ENCODE measurements around the gene BTN3A1.
"Not testable (repeated sequence)": the region's sequence is repeated elsewhere in the genome, so short reads cannot be mapped to it uniquely, and the experiment has no call there.

The BTN3A1 gene

GRCh38 chr6:26355366-26355765, 46.7 kb upstream of the BTN3A1 start:
- Histone ChIP-seq H3K4me1 (ENCODE audit: control insufficient read depth, low read length) (peaks cover 10% of the 10 kb centered on the region), H3K79me2 (ENCODE audit: control insufficient read depth, low read length) (no peaks in the 10 kb centered on the region), H3K9me3 (ENCODE audit: control insufficient read depth, insufficient read depth, low read length) (no peaks in the 10 kb centered on the region), H3F3A (ENCODE audit: control insufficient read depth, insufficient read depth) (no peaks in the 10 kb centered on the region), H3K9me2 (replicated peaks; ENCODE audit: control insufficient read depth, low read length) (no peaks in the 10 kb centered on the region), H3K27me3 (ENCODE audit: control insufficient read depth, low read length) (peaks cover 10% of the 10 kb centered on the region; the same call in 1 of the 2 replicates), H3K36me3 (ENCODE audit: control insufficient read depth, low read length) (no peaks in the 10 kb centered on the region), H3K4me2 (ENCODE audit: low read length) (no peak overlapping the region), H3K27ac (ENCODE audit: low read depth, low read length) (no peak overlapping the region), H3K4me3 (ENCODE audit: low read length) (no peak overlapping the region), H4K20me1 (ENCODE audit: control insufficient read depth, insufficient read depth, low read depth, low read length) (no peaks in the 10 kb centered on the region)
- TF ChIP-seq CTCF (IDR thresholded peaks at IDR 0.05; ENCODE audit: low read depth, low read length, poor library complexity, severe bottlenecking) (no peak), EZH2phosphoT487 (IDR thresholded peaks at IDR 0.05; ENCODE audit: borderline replicate concordance, low read length) (no peak)

GRCh38 chr6:26357543-26357942, 44.5 kb upstream of the BTN3A1 start:
- H3K79me2 ChIP-seq (ENCODE audit: control insufficient read depth, low read length); H3K4me2 ChIP-seq (ENCODE audit: low read length); H3F3A ChIP-seq (ENCODE audit: control insufficient read depth, insufficient read depth); H3K36me3 ChIP-seq (ENCODE audit: control insufficient read depth, low read length); H3K27me3 ChIP-seq (ENCODE audit: control insufficient read depth, low read length); H3K27ac ChIP-seq (ENCODE audit: low read depth, low read length); H3K9me2 ChIP-seq (replicated peaks; ENCODE audit: control insufficient read depth, low read length); H4K20me1 ChIP-seq (ENCODE audit: control insufficient read depth, insufficient read depth, low read depth, low read length); H3K4me3 ChIP-seq (ENCODE audit: low read length); H3K9me3 ChIP-seq (ENCODE audit: control insufficient read depth, insufficient read depth, low read length): not testable (repeated sequence)
- peaks cover 17% of the 10 kb centered on the region for H3K4me1 ChIP-seq (ENCODE audit: control insufficient read depth, low read length)

GRCh38 chr6:26358511-26358981, 43.5 kb upstream of the BTN3A1 start:
- Histone ChIP-seq H3K4me2 (ENCODE audit: low read length) (0 out of 2 replicates have a peak overlapping the region, but pooled peaks have one; percentile 21), H3F3A (ENCODE audit: control insufficient read depth, insufficient read depth) (no peaks in the 10 kb centered on the region)

GRCh38 chr6:26359765-26360164, 42.3 kb upstream of the BTN3A1 start:
- H3K9me3 ChIP-seq (ENCODE audit: control insufficient read depth, insufficient read depth, low read length), result no peaks in the 10 kb centered on the region
- no peaks in the 10 kb centered on the region for H3K27me3 ChIP-seq (ENCODE audit: control insufficient read depth, low read length)
- no peak overlapping the region for H3K27ac ChIP-seq (ENCODE audit: low read depth, low read length)
- H3F3A ChIP-seq (ENCODE audit: control insufficient read depth, insufficient read depth), result no peaks in the 10 kb centered on the region
- no peaks in the 10 kb centered on the region for H3K79me2 ChIP-seq (ENCODE audit: control insufficient read depth, low read length)
- TF ChIP-seq CTCF (IDR thresholded peaks at IDR 0.05; ENCODE audit: low read depth, low read length, poor library complexity, severe bottlenecking), result no peak
- TF ChIP-seq EZH2phosphoT487 (IDR thresholded peaks at IDR 0.05; ENCODE audit: borderline replicate concordance, low read length), result no peak
- H3K4me1 ChIP-seq (ENCODE audit: control insufficient read depth, low read length), result peaks cover 25% of the 10 kb centered on the region
- H3K4me3 ChIP-seq (ENCODE audit: low read length), result no peak overlapping the region
- H3K4me2 ChIP-seq (ENCODE audit: low read length), result no peak overlapping the region
- no peaks in the 10 kb centered on the region for H3K36me3 ChIP-seq (ENCODE audit: control insufficient read depth, low read length)
- no peaks in the 10 kb centered on the region for H3K9me2 ChIP-seq (replicated peaks; ENCODE audit: control insufficient read depth, low read length)
- no peaks in the 10 kb centered on the region for H4K20me1 ChIP-seq (ENCODE audit: control insufficient read depth, insufficient read depth, low read depth, low read length)

More at GRCh38 chr6:26358511-26358981, 43.5 kb upstream of the BTN3A1 start:
- no peaks in the 10 kb centered on the region for H3K36me3 ChIP-seq (ENCODE audit: control insufficient read depth, low read length)
- no peaks in the 10 kb centered on the region for H3K9me2 ChIP-seq (replicated peaks; ENCODE audit: control insufficient read depth, low read length)
- H3K4me3 ChIP-seq (ENCODE audit: low read length), result no peak overlapping the region
- H3K79me2 ChIP-seq (ENCODE audit: control insufficient read depth, low read length), result no peaks in the 10 kb centered on the region
- no peak for TF ChIP-seq EZH2phosphoT487 (IDR thresholded peaks at IDR 0.05; ENCODE audit: borderline replicate concordance, low read length)
- H3K9me3 ChIP-seq (ENCODE audit: control insufficient read depth, insufficient read depth, low read length), result no peaks in the 10 kb centered on the region
- H3K4me1 ChIP-seq (ENCODE audit: control insufficient read depth, low read length), result peaks cover 17% of the 10 kb centered on the region
- no peaks in the 10 kb centered on the region for H4K20me1 ChIP-seq (ENCODE audit: control insufficient read depth, insufficient read depth, low read depth, low read length)
- H3K27ac ChIP-seq (ENCODE audit: low read depth, low read length), result no peak overlapping the region
- H3K27me3 ChIP-seq (ENCODE audit: control insufficient read depth, low read length), result no peaks in the 10 kb centered on the region

Measured in DOHH2 (cell line).